ENCODE data around the gene NDST1. TPM values are rescaled to one million over a fixed set of nuclear protein-coding genes. Genes with fewer than 3 reads are reported as not detected.

NDST1 gene
- total and polyA plus RNA-seq, 10 of the 15 experiments (the other 5 are each of a cell fraction or from before 2014, with no cell fraction given) = 0.20 to 53.5 (median 12.9) TPM

GRCh38 chr5:150461231-150461630 lies 46.7 kb upstream of the NDST1 start (continued):
- no peak for TF ChIP-seq SKIL (IDR thresholded peaks at IDR 0.05; ENCODE audit: low read depth, poor library complexity, severe bottlenecking)
- peak; percentile 53 to 65; a peak in 2 of 4 replicates for TF ChIP-seq IKZF2 (IDR thresholded peaks at IDR 0.05)
- no peak for TF ChIP-seq KDM1A (IDR thresholded peaks at IDR 0.05; ENCODE audit: borderline replicate concordance)
- TF ChIP-seq NFXL1 (IDR thresholded peaks at IDR 0.05; ENCODE audit: borderline replicate concordance) = no peak
- TF ChIP-seq CBX3 (IDR thresholded peaks at IDR 0.05; ENCODE audit: borderline replicate concordance, low read depth) = no peak
- no peak for TF ChIP-seq IRF5 (IDR thresholded peaks at IDR 0.05; ENCODE audit: borderline replicate concordance)
- TF ChIP-seq CBX5 (IDR thresholded peaks at IDR 0.05; ENCODE audit: low read depth) = no peak
- TF ChIP-seq IKZF1 (conservative IDR thresholded peaks at IDR 0.05) = peak; percentile 82
- TF ChIP-seq E2F4 (IDR thresholded peaks at IDR 0.05; ENCODE audit: low read depth, low read length) = no peak
- no peak for TF ChIP-seq RBBP5 (conservative IDR thresholded peaks at IDR 0.05)
- no peak for TF ChIP-seq YBX1 (IDR thresholded peaks at IDR 0.05)
- no peak for TF ChIP-seq SREBF1 (IDR thresholded peaks at IDR 0.05; ENCODE audit: low read length)
- TF ChIP-seq SP1 (IDR thresholded peaks at IDR 0.05; ENCODE audit: low read depth, low read length) = peak; percentile 50
- no peak for TF ChIP-seq MXI1 (IDR thresholded peaks at IDR 0.05; ENCODE audit: low read depth, low read length)
- TF ChIP-seq NRF1 (conservative IDR thresholded peaks at IDR 0.05; ENCODE audit: low read depth, low read length) = no peak
- no peak for TF ChIP-seq BCL3 (IDR thresholded peaks at IDR 0.05; ENCODE audit: borderline replicate concordance, insufficient read depth, low read depth, low read length, poor library complexity, severe bottlenecking)
- no peak for TF ChIP-seq SREBF2 (IDR thresholded peaks at IDR 0.05; ENCODE audit: low read length)
- no peak for TF ChIP-seq PRDM15 (CRISPR knock-in tag; IDR thresholded peaks at IDR 0.05)
- no peak for TF ChIP-seq MLLT1 (IDR thresholded peaks at IDR 0.05)

All from GM12878 (cell line).